Measurements from ENCODE around the gene ETV6. TPM values are rescaled to one million over a fixed set of nuclear protein-coding genes. Genes with fewer than 3 reads are reported as not detected.

ETV6 gene
- 9.4 and 9.8 TPM in 2 replicates for total RNA-seq (2011; cell fraction: chromatin; rRNA removed; ENCODE audit: low replicate concordance)
- total RNA-seq (2011; cell fraction: nucleolus; rRNA removed) = 5.7 and 6.3 TPM in 2 replicates
- 4.8 and 14.7 TPM in 2 replicates for total RNA-seq (2011; cell fraction: nucleoplasm; rRNA removed)
- 3.4 and 4.6 TPM in 2 replicates for total RNA-seq (2014; rRNA removed)
- 4.1 and 5.1 TPM in 2 replicates for total RNA-seq (2014; rRNA removed; fragmentation: Illumina TruSeq; extraction: Trizol)
- total RNA-seq (2015; rRNA removed; fragmentation: Illumina TruSeq; extraction: Trizol) = 6.4 and 6.6 TPM in 2 replicates
- total RNA-seq (2021) = 10.6 and 12.7 TPM in 2 replicates
- polyA plus RNA-seq (2011; rRNA removed) = 3.1 and 3.9 TPM in 2 replicates
- 2.1 and 2.9 TPM in 2 replicates for polyA plus RNA-seq (2011; cell fraction: cytosol; rRNA removed)
- 5.8 and 8.2 TPM in 2 replicates for polyA plus RNA-seq (2011; cell fraction: nucleus; rRNA removed)
- 4.0 and 5.5 TPM in 2 replicates for polyA plus RNA-seq (2012)
- 5.6 and 5.8 TPM in 2 replicates for polyA plus RNA-seq (2014; fragmentation: Illumina TruSeq; extraction: Trizol)
- polyA plus RNA-seq (2014; fragmentation: Nextera tagmentation; extraction: Ambion mirVana) = 1 to 10 TPM in 1 of 2 experiments, under 1 TPM in 1; 0.81 to 1.8 TPM
- polyA plus RNA-seq (2014; rRNA removed) = 3.9 and 4.1 TPM in 2 replicates
- 7.4 and 7.5 TPM in 2 replicates for polyA minus RNA-seq (2011; rRNA and poly(A)+ RNA removed)
- 4.9 and 5.4 TPM in 2 replicates for polyA minus RNA-seq (2011; cell fraction: cytosol; rRNA and poly(A)+ RNA removed)
- 9.3 and 15.8 TPM in 2 replicates for polyA minus RNA-seq (2011; cell fraction: nucleus; rRNA and poly(A)+ RNA removed)
- Bru-seq, nascent RNA = percentile 64 among the genes with signal in this experiment
- BruChase-seq, experiment 1, labeled RNA remaining after a 2-hour chase = percentile 67 among the genes with signal in this experiment
- percentile 61 among the genes with signal in this experiment for BruChase-seq, experiment 2, labeled RNA remaining after a 6-hour chase
- long read RNA-seq, experiment 1, full-length matches to known transcripts = 4 of 12 reads
- long read RNA-seq, experiment 1, partial matches to known transcripts = 1 of 12 reads
- long read RNA-seq, experiment 1, other reads (novel, unspliced or antisense) = 7 of 12 reads
- long read RNA-seq, experiment 2, partial matches to known transcripts = 0 of 1 reads
- long read RNA-seq, experiment 2, other reads (novel, unspliced or antisense) = 1 of 1 reads
- long read RNA-seq, experiment 3, partial matches to known transcripts = 0 of 2 reads
- long read RNA-seq, experiment 3, other reads (novel, unspliced or antisense) = 2 of 2 reads

DNA sequence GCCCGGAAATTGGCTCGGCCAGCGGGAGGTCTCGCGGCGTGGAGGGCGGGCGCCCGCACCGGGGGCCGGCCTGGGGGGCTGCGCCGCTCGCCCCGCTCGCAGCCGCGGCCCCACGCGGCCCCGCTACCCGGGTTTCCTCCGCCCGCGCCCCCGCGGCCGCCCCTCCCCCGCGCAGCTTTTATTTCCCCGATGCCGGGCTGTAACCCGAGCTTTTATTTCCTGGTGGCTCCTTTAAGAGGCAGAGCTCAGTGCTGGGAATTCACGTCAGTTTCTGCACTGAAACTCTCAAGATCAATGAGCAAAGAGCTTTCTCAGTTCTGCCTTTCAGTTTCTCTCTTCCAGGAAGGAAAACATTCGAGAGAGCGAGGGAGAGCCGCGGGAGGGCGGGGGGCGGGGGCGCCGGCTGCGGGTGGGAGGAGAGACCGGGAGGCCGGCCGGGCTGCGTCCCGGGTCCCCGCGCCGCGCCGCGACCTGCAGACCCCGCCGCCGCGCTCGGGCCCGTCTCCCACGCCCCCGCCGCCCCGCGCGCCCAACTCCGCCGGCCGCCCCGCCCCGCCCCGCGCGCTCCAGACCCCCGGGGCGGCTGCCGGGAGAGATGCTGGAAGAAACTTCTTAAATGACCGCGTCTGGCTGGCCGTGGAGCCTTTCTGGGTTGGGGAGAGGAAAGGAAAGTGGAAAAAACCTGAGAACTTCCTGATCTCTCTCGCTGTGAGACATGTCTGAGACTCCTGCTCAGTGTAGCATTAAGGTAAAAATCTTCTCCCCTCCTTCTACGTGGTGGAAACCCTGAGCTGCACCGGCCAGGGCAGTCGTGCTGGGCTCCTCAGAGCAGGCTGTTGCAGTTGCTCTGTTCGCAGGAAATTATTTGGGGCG, at the start of gene ETV6:
Gene ETV6, plus strand, starts transcription at position 262 of the 873 bp plus-strand sequence. Its CDS starts 454 bp downstream, at position 716.
- Histone ChIP-seq H4K20me1 (replicated peaks; ENCODE audit: control insufficient read depth, insufficient read depth, low read length) (no peaks in the 10 kb centered on the region), H3K9me1 (ENCODE audit: control insufficient read depth, insufficient read depth, low read length) (no peaks in the 10 kb centered on the region), H3K4me2 (ENCODE audit: insufficient read depth, low read length) (peak within 1 kb of the TSS; percentile 91), H3K9ac (ENCODE audit: insufficient read depth in 1 of 2, low read depth in 2 of 2, low read length in 2 of 2) (peak within 1 kb of the TSS; percentile 92 to 95), H3K9me3 (replicated peaks; ENCODE audit: control insufficient read depth, insufficient read depth, low read depth, low read length) (no peaks in the 10 kb centered on the region; the same call in 1 of the 2 replicates), H3K36me3 (ENCODE audit: control insufficient read depth, insufficient read depth, low read length) (no peaks in the 10 kb centered on the region), H3K4me1 (replicated peaks in 1 of 2; ENCODE audit: control insufficient read depth in 2 of 2, insufficient read depth in 2 of 2, low read length in 2 of 2) (peaks cover 0 to 5% of the 10 kb centered on the region in 2 experiments; a peak in 3 of 5 replicates), H3K79me2 (ENCODE audit: control insufficient read depth, insufficient read depth, low read length) (peaks cover 44% of the 10 kb centered on the region), H3K27ac (ENCODE audit: extremely low read depth, low read depth, low read length) (peak within 1 kb of the TSS; percentile 99), H3K4me3 (peak within 1 kb of the TSS; percentile 77), H2AFZ (ENCODE audit: low read depth, low read length) (peak within 1 kb of the TSS; percentile 99), H3K27me3 (ENCODE audit: control insufficient read depth in 2 of 2, insufficient read depth in 2 of 2, low read length in 2 of 2) (no peaks in the 10 kb centered on the region)
- DNase-seq (ENCODE audit: extremely low read depth in 1 of 4, low spot score in 3 of 4) (peak; percentile 68 to 73 (median 70)), ATAC-seq (peak; percentile 39), FAIRE-seq (peak; percentile 74)
- no TSS peak for BruUV-seq (replicated peaks)
- ChIA-PET POLR2A (interaction anchor here (0.6 kb wide), 1 partner anchor 1269 kb away, joined by 3 read pairs; no protein-coding TSS in a partner anchor), CTCF (ENCODE audit: low intra/inter-chr PET ratio) (no interaction called here)
- in situ Hi-C loops (cut with MboI) (no loop called here), intact Hi-C loops (cut with micrococcal nuclease) (loop anchor here (5.0 kb wide), 1 partner anchor 148 kb away; no protein-coding TSS in a partner anchor)
- 0% methylated on average over 7 of the region's 86 CpGs for WGBS (ENCODE audit: insufficient coverage, low coverage, missing lambda C conversion rate)
- TF ChIP-seq FOSL1 (tag; conservative IDR thresholded peaks at IDR 0.05) = 0 out of 2 replicates have a peak, but pooled peaks have one; percentile 22
- peak; percentile 25 for TF ChIP-seq ZFP36 (IDR thresholded peaks at IDR 0.05; ENCODE audit: low read depth, low read length, partially characterized antibody)
- no peak for TF ChIP-seq NR2C2 (CRISPR knock-in tag; IDR thresholded peaks at IDR 0.05)
- peak; percentile 59 for TF ChIP-seq NR2C2 (tag; IDR thresholded peaks at IDR 0.05)
- peak; percentile 44; the same call in 1 of the 2 replicates for TF ChIP-seq POLR2AphosphoS5 (IDR thresholded peaks at IDR 0.05; ENCODE audit: control insufficient read depth, insufficient read depth, low read depth, low read length)
- peak in 1 of 2 experiments; percentile 43 for TF ChIP-seq E2F6 (IDR thresholded peaks at IDR 0.05; ENCODE audit: borderline replicate concordance in 1 of 2, extremely low read depth in 1 of 2, insufficient read depth in 1 of 2, insufficient read length in 1 of 2, low read depth in 1 of 2, low read length in 1 of 2, poor library complexity in 1 of 2, severe bottlenecking in 1 of 2)
- TF ChIP-seq EGR1 (conservative IDR thresholded peaks at IDR 0.05) = peak; percentile 57
- no peak for TF ChIP-seq ZBTB1 (CRISPR knock-in tag; IDR thresholded peaks at IDR 0.05; ENCODE audit: borderline replicate concordance, low read depth)
- 0 out of 6 replicates have a peak, but pooled peaks of 1 of the 3 experiments have one; percentile 5 for TF ChIP-seq ZBTB11 (CRISPR knock-in tag; IDR thresholded peaks at IDR 0.05)
